Measurements from ENCODE around the gene MVD. TPM values are rescaled to one million over a fixed set of nuclear protein-coding genes. Genes with fewer than 3 reads are reported as not detected.

Gene MVD
- total and polyA plus RNA-seq, 10 of the 15 experiments (the other 5 are each of a cell fraction or from before 2014, with no cell fraction given), result 5.0 to 147 (median 65.0) TPM

GRCh38 chr16:88700636-88701482 is 38.0 kb upstream of the MVD start (continued):
- peak; percentile 57 for TF ChIP-seq E4F1 (IDR thresholded peaks at IDR 0.05; ENCODE audit: borderline replicate concordance, partially characterized antibody)
- TF ChIP-seq RCOR1 (conservative IDR thresholded peaks at IDR 0.05; ENCODE audit: low read depth, low read length), result no peak
- no peak for TF ChIP-seq CHD1 (IDR thresholded peaks at IDR 0.05; ENCODE audit: low read depth, low read length)
- TF ChIP-seq NKRF (conservative IDR thresholded peaks at IDR 0.05), result peak; percentile 64
- no peak for TF ChIP-seq ATF3 (IDR thresholded peaks at IDR 0.05; ENCODE audit: borderline replicate concordance, extremely low read depth, low read depth, low read length)
- TF ChIP-seq DPF2 (IDR thresholded peaks at IDR 0.05), result peak; percentile 92
- no peak for TF ChIP-seq RAD21 (IDR thresholded peaks at IDR 0.05; ENCODE audit: insufficient read depth, low read depth, low read length)
- TF ChIP-seq YY1 (IDR thresholded peaks at IDR 0.05; ENCODE audit: low read depth, low read length), result peak; percentile 36; the same call in 1 of the 2 replicates
- no peak for TF ChIP-seq MEF2A (IDR thresholded peaks at IDR 0.05; ENCODE audit: insufficient read depth, low read depth, low read length)
- peak; percentile 76 to 81 for TF ChIP-seq IKZF2 (IDR thresholded peaks at IDR 0.05)
- no peak for TF ChIP-seq KAT2A (conservative IDR thresholded peaks at IDR 0.05; ENCODE audit: control insufficient read depth, low read depth, low read length)
- TF ChIP-seq CREB1 (IDR thresholded peaks at IDR 0.05; ENCODE audit: low read depth), result peak; percentile 81
- peak; percentile 70; the same call in 1 of the 2 replicates for TF ChIP-seq MAX (IDR thresholded peaks at IDR 0.05; ENCODE audit: low read depth, low read length)
- no peak for TF ChIP-seq RELA (IDR thresholded peaks at IDR 0.05; ENCODE audit: borderline replicate concordance, partially characterized antibody)
- no peak for TF ChIP-seq ZBED1 (IDR thresholded peaks at IDR 0.05; ENCODE audit: borderline replicate concordance)
- no peak for TF ChIP-seq SREBF1 (IDR thresholded peaks at IDR 0.05; ENCODE audit: low read length)
- TF ChIP-seq GATAD2B (conservative IDR thresholded peaks at IDR 0.05; ENCODE audit: low read depth), result peak; percentile 94
- peak; percentile 73 for TF ChIP-seq CHD2 (IDR thresholded peaks at IDR 0.05; ENCODE audit: borderline replicate concordance, low read depth, low read length)
- peak; percentile 59 for TF ChIP-seq ZNF687 (IDR thresholded peaks at IDR 0.05)
- no peak for TF ChIP-seq ZZZ3 (IDR thresholded peaks at IDR 0.05; ENCODE audit: control insufficient read depth, insufficient read length, low read depth)
- TF ChIP-seq ZNF217 (IDR thresholded peaks at IDR 0.05), result no peak

Measured in GM12878 (cell line).